ENCODE measurements around the gene SORT1. TPM values are rescaled to one million over a fixed set of nuclear protein-coding genes. Genes with fewer than 3 reads are reported as not detected.

Gene SORT1
- total RNA-seq, 2 donors from 2014 or later: 114 to 120 TPM

- no peaks in the 10 kb centered on the region for H3K36me3 ChIP-seq
- DNase-seq (ENCODE audit: low spot score): no peak
- peak overlapping the region; percentile 88 to 91 for H3K27ac ChIP-seq
- H3K9me3 ChIP-seq: no peaks in the 10 kb centered on the region
- no peak for TF ChIP-seq CTCF (IDR thresholded peaks at IDR 0.05)
- no peaks in the 10 kb centered on the region for H3K27me3 ChIP-seq
- peaks cover 0 to 30% of the 10 kb centered on the region in 2 donors for H3K4me1 ChIP-seq
- H3K4me3 ChIP-seq: peak overlapping the region; percentile 44 to 66
Observed at GRCh38 chr1:109281680-109282496, 115.8 kb downstream of the SORT1 start.

- no peak for TF ChIP-seq CTCF (IDR thresholded peaks at IDR 0.05)
- Histone ChIP-seq H3K9me3 (no peaks in the 10 kb centered on the region), H3K4me1 (peaks cover 0 to 30% of the 10 kb centered on the region in 2 donors), H3K36me3 (no peaks in the 10 kb centered on the region), H3K4me3 (no peak overlapping the region), H3K27me3 (no peaks in the 10 kb centered on the region), H3K27ac (no peak overlapping the region)
- no peak for DNase-seq (ENCODE audit: low spot score)
Observed at GRCh38 chr1:109280862-109281261, 116.9 kb downstream of the SORT1 start.

GRCh38 chr1:109279615-109280278, 118.0 kb downstream of the SORT1 start:
- no peak overlapping the region for H3K27ac ChIP-seq
- no peak for DNase-seq (ENCODE audit: low spot score)

GRCh38 chr1:109277434-109278204, 120.1 kb downstream of the SORT1 start:
- peak overlapping the region in 1 of 2 donors; percentile 8 for H3K27ac ChIP-seq
- no peaks in the 10 kb centered on the region for H3K36me3 ChIP-seq
- H3K9me3 ChIP-seq: no peaks in the 10 kb centered on the region
- no peak overlapping the region for H3K4me3 ChIP-seq
- peak; percentile 86 for DNase-seq (ENCODE audit: low spot score)
- TF ChIP-seq CTCF (IDR thresholded peaks at IDR 0.05): peak; percentile 93 to 95
- H3K27me3 ChIP-seq: no peaks in the 10 kb centered on the region
- H3K4me1 ChIP-seq: peaks cover 0 to 17% of the 10 kb centered on the region in 2 donors

More at GRCh38 chr1:109279615-109280278, 118.0 kb downstream of the SORT1 start:
- TF ChIP-seq CTCF (IDR thresholded peaks at IDR 0.05): no peak
- Histone ChIP-seq H3K4me1 (peaks cover 0 to 30% of the 10 kb centered on the region in 2 donors), H3K9me3 (no peaks in the 10 kb centered on the region), H3K36me3 (no peaks in the 10 kb centered on the region), H3K4me3 (no peak overlapping the region), H3K27me3 (no peaks in the 10 kb centered on the region)

DNA sequence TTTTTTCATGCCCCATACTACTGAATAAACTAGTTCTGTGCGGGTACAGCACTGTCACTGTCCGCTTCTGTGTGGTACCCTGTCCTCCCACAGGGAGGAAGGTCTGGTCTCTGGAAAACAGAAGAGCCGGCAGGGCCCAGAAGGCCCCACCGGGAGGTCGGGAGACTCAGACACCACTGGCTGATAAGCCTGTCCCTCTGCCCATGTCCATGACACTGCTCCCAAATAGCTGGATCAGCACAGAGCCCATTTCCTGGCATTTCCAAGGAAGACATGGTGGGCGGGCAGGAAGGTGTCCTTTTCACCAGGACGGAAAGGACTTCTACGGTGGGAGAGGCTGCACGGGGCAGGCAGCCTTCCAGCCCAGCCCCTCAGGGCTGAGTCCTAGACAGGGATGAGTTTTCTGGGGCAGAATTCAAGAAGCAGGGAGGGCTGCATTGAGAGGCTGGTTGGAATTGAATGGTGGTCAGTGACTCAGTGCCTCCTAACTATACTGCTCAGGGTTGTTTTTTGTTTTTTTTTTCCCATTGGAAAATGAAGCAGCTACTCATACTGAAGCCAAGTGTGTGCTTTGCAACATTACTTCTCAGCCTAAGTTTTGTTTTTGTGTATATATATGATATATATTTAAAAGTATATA, 121.9 kb downstream of the SORT1 start:
- Histone ChIP-seq H3K4me1 (peaks cover 0 to 4% of the 10 kb centered on the region in 2 donors), H3K4me3 (no peak overlapping the region), H3K9me3 (no peaks in the 10 kb centered on the region), H3K36me3 (no peaks in the 10 kb centered on the region), H3K27me3 (no peaks in the 10 kb centered on the region), H3K27ac (no peak overlapping the region)
- no peak for DNase-seq (ENCODE audit: low spot score)
- no peak for TF ChIP-seq CTCF (IDR thresholded peaks at IDR 0.05)

Measured in right atrium auricular region (tissue), 2 donors.